GM12878 (cell line): ENCODE measurements around the gene DNAJC7. TPM values are rescaled to one million over a fixed set of nuclear protein-coding genes. Genes with fewer than 3 reads are reported as not detected.

ENCODE experiments used
- ATAC-seq: fragments of 200-7000 bp; cut with Tn5 transposase; 3 replicates; pipeline ENCODE4 v1.9.1; 2020; ENCODE audit warnings: mild to moderate bottlenecking, moderate library complexity
- BruUV-seq: library from RNA; stranded (reverse); fragments of 400-500 nt; replicated peaks from 2 replicates; lab custom pipeline; 2021; lab: Mats Ljungman, UMichigan
- CTCF ChIA-PET: fragments of 300-600 bp; sonication (Branson Sonifier 250); formaldehyde crosslinking; extraction: SDS; loops from one replicate; lab custom pipeline; 2021; ENCODE audit warnings: inconsistent platforms; lab: Yijun Ruan, JAX
- POLR2A ChIA-PET: fragments of 350-600 bp; formaldehyde crosslinking; extraction: SDS; loops from one replicate; lab custom pipeline; 2021; ENCODE audit warnings: inconsistent platforms; lab: Charles Lee
- RAD21 ChIA-PET: fragments of 300-600 bp; sonication (Branson Sonifier 250); formaldehyde crosslinking; loops from one replicate; lab custom pipeline; 2023; ENCODE audit warnings: antibody characterized with exemption; ENCODE audit not compliant: unreplicated experiment; lab: Charles Lee
- SMC1A ChIA-PET: fragments of 300-600 bp; sonication (Branson Sonifier 250); formaldehyde crosslinking; loops from one replicate; lab custom pipeline; 2023; ENCODE audit not compliant: unreplicated experiment, uncharacterized antibody; lab: Charles Lee
- DNase-seq: peaks from one replicate; pipeline ENCODE4 v3.0.0-alpha.2; 2011; ENCODE audit warnings: low read depth, low spot score
- FAIRE-seq: peaks from 3 replicates; lab custom pipeline; 2011; peaks lifted over from hg19 to GRCh38; lab: Jason Lieb, UNC
- H2AFZ ChIP-seq: 2 replicates; pipeline ENCODE4 v1.6.0; 2011; ENCODE audit warnings: low read depth, low read length, control low read depth; ENCODE audit not compliant: control insufficient read depth
- H3K27ac ChIP-seq: 2 replicates; pipeline ENCODE4 v1.5.1; 2011; ENCODE audit warnings: control low read depth; ENCODE audit not compliant: control insufficient read depth, insufficient read depth
- H3K27me3 ChIP-seq, 2 experiments: replicated peaks in 1 of 2; 2 replicates each; pipeline versions ENCODE4 v1.6.0 to v1.6.1; 2011; ENCODE audit warnings: low read length in 1 of 2; ENCODE audit not compliant: control insufficient read depth in 2 of 2, insufficient read depth in 2 of 2
- H3K36me3 ChIP-seq, 2 experiments: 2 replicates each; pipeline ENCODE4 v1.5.1; 2011; ENCODE audit warnings: low read length in 1 of 2; ENCODE audit not compliant: control insufficient read depth in 2 of 2, insufficient read depth in 2 of 2
- H3K4me1 ChIP-seq: 2 replicates; pipeline ENCODE4 v1.6.1; 2011; ENCODE audit warnings: mild to moderate bottlenecking, low read length, moderate library complexity, mixed read lengths; ENCODE audit not compliant: control insufficient read depth, insufficient read depth
- H3K4me2 ChIP-seq: 2 replicates; pipeline ENCODE4 v1.6.0; 2011; ENCODE audit warnings: control low read depth; ENCODE audit not compliant: control insufficient read depth, insufficient read depth
- H3K4me3 ChIP-seq: fragments of 200-600 bp; sonication (generic); 2 replicates; pipeline ENCODE4 v1.5.1; 2016
- H3K79me2 ChIP-seq: 2 replicates; pipeline ENCODE4 v1.6.0; 2011; ENCODE audit warnings: low read length; ENCODE audit not compliant: control insufficient read depth, insufficient read depth
- H3K9ac ChIP-seq: 2 replicates; pipeline ENCODE4 v1.8.0; 2011; ENCODE audit warnings: low read length, control low read depth, mixed read lengths; ENCODE audit not compliant: control insufficient read depth, insufficient read depth
- H3K9me3 ChIP-seq: replicated peaks from 3 replicates; pipeline ENCODE4 v1.5.1; 2011; ENCODE audit warnings: mild to moderate bottlenecking, low read length; ENCODE audit not compliant: control insufficient read depth, insufficient read depth
- H4K20me1 ChIP-seq: 2 replicates; pipeline ENCODE4 v1.6.0; 2011; ENCODE audit not compliant: control insufficient read depth, insufficient read depth
- CREB1 ChIP-seq: IDR thresholded peaks from 2 replicates; pipeline ENCODE4 v1.6.1; 2012; ENCODE audit warnings: low read depth, mild to moderate bottlenecking, inconsistent platforms
- EED ChIP-seq: sonication (generic); IDR thresholded peaks from 2 replicates; pipeline ENCODE4 v1.6.1; 2016; ENCODE audit warnings: antibody characterized with exemption, low read depth
- EZH2 ChIP-seq: IDR thresholded peaks from 2 replicates; pipeline ENCODE4 v1.6.1; 2012; ENCODE audit warnings: low read depth, mild to moderate bottlenecking, control low read depth, inconsistent platforms, low read length, borderline replicate concordance; ENCODE audit not compliant: control insufficient read depth
- MTA2 ChIP-seq: fragments of 450-650 bp; IDR thresholded peaks from 2 replicates; pipeline ENCODE4 v1.6.1; 2016; ENCODE audit warnings: low read depth, mild to moderate bottlenecking, moderate library complexity
- NFYA ChIP-seq: IDR thresholded peaks from 2 replicates; pipeline ENCODE4 v1.6.1; 2011; ENCODE audit warnings: low read depth, mild to moderate bottlenecking, low read length, improper control_type of control experiment, borderline replicate concordance
- TAF1 ChIP-seq: IDR thresholded peaks from 2 replicates; pipeline ENCODE4 v1.6.1; 2011; ENCODE audit warnings: mild to moderate bottlenecking, low read depth, low read length, borderline replicate concordance
- WGBS: methylation state at CpG from one replicate; pipeline ENCODE4 v1.1.6; 2016; ENCODE audit warnings: low lambda C conversion rate; ENCODE audit not compliant: insufficient replicate concordance, insufficient coverage; ENCODE audit errors: missing lambda C conversion rate; 5-methylcytosine and 5-hydroxymethylcytosine counted together
- in situ Hi-C: fragments of 300-500 bp; cut with MboI; formaldehyde crosslinking; loops from 9 replicates; pipeline ENCODE4 v1.14.3; 2018; ENCODE audit warnings: mixed read lengths
- intact Hi-C: fragments of 100-400 bp; cut with micrococcal nuclease; formaldehyde crosslinking; loops from one replicate; pipeline ENCODE4 v1.14.2; 2022; ENCODE audit not compliant: unreplicated experiment
- polyA plus RNA-seq, 11 experiments: library from polyadenylated mRNA; depleted of rRNA in 4 of 11; unstranded in 6 of 11; stranded (reverse) in 5 of 11; fragments of >200 nt; fragmentation: Nextera tagmentation in 4 of 11; fragmentation: Illumina TruSeq in 1 of 11; extraction: Ambion mirVana in 4 of 11; extraction: Trizol in 1 of 11; gene quantifications; 1 replicate in 1 of 11; 2 replicates in 10 of 11; pipeline versions ENCODE4 v1.2.1 to v1.2.3, GENCODE V29; 2011 to 2016; ENCODE audit warnings: inconsistent platforms in 2 of 11, missing spikeins in 2 of 11, low read depth in 1 of 11
- total RNA-seq, 4 experiments: library from RNA; depleted of rRNA in 3 of 4; stranded (reverse); fragments of >200 nt in 3 of 4; fragmentation: Illumina TruSeq in 1 of 4; extraction: Trizol in 1 of 4; gene quantifications; 2 replicates each; pipeline versions ENCODE4 v1.2.1 to v1.2.3, GENCODE V29; 2013 to 2021
- TF ChIP-seq, protein P1 (sequence below): fragments of 450-650 bp; formaldehyde crosslinking; IDR thresholded peaks from 2 replicates; pipeline ENCODE4 v1.5.0; 2022; ENCODE audit warnings: mild to moderate bottlenecking, missing genetic modification characterization

DNAJC7 gene
- total and polyA plus RNA-seq, 10 of the 15 experiments (the other 5 are each of a cell fraction or from before 2014, with no cell fraction given), result 60.1 to 173 (median 94.9) TPM

GRCh38 chr17:41988418-41988817, 28.8 kb downstream of the DNAJC7 start:
- Histone ChIP-seq H3K27me3 (no peaks in the 10 kb centered on the region), H3K27ac (no peak overlapping the region), H3K9me3 (no peaks in the 10 kb centered on the region), H3K36me3 (peaks cover 26 to 48% of the 10 kb centered on the region in 2 experiments), H4K20me1 (no peaks in the 10 kb centered on the region), H2AFZ (no peak overlapping the region), H3K4me1 (no peaks in the 10 kb centered on the region), H3K9ac (no peak overlapping the region), H3K79me2 (no peaks in the 10 kb centered on the region), H3K4me3 (no peak overlapping the region), H3K4me2 (no peak overlapping the region)
- POLR2A ChIA-PET, result no interaction called here
- SMC1A ChIA-PET, result interaction anchor here (1.4 kb wide), 1 partner anchor 19 kb away, joined by 3 read pairs; no protein-coding TSS in a partner anchor
- no TSS peak for BruUV-seq
- RAD21 ChIA-PET, result no interaction called here
- in situ Hi-C loops (no loop called here), intact Hi-C loops (no loop called here)
- DNase-seq (no peak), ATAC-seq (no peak), FAIRE-seq (no peak)
- TF ChIP-seq EED (no peak), NFYA (no peak), TAF1 (no peak), EZH2 (no peak), CREB1 (no peak), MTA2 (no peak)
- TF ChIP-seq, protein P1, sequence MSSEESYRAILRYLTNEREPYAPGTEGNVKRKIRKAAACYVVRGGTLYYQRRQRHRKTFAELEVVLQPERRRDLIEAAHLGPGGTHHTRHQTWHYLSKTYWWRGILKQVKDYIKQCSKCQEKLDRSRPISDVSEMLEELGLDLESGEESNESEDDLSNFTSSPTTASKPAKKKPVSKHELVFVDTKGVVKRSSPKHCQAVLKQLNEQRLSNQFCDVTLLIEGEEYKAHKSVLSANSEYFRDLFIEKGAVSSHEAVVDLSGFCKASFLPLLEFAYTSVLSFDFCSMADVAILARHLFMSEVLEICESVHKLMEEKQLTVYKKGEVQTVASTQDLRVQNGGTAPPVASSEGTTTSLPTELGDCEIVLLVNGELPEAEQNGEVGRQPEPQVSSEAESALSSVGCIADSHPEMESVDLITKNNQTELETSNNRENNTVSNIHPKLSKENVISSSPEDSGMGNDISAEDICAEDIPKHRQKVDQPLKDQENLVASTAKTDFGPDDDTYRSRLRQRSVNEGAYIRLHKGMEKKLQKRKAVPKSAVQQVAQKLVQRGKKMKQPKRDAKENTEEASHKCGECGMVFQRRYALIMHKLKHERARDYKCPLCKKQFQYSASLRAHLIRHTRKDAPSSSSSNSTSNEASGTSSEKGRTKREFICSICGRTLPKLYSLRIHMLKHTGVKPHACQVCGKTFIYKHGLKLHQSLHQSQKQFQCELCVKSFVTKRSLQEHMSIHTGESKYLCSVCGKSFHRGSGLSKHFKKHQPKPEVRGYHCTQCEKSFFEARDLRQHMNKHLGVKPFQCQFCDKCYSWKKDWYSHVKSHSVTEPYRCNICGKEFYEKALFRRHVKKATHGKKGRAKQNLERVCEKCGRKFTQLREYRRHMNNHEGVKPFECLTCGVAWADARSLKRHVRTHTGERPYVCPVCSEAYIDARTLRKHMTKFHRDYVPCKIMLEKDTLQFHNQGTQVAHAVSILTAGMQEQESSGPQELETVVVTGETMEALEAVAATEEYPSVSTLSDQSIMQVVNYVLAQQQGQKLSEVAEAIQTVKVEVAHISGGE (CRISPR knock-in tag), result no peak
- CTCF ChIA-PET, result interaction anchor here (1.3 kb wide), 1 partner anchor 26 kb away, joined by 3 read pairs; no protein-coding TSS in a partner anchor
- 100% methylated on average over 2 of the region's 2 CpGs for WGBS
